Ramos (cell line): ENCODE measurements around the gene COLQ.
"Not testable (repeated sequence)": the region's sequence is repeated elsewhere in the genome, so short reads cannot be mapped to it uniquely, and the experiment has no call there.

ENCODE experiments used
- in situ Hi-C: fragments of 300-500 bp; cut with MboI; formaldehyde crosslinking; loops from one replicate; pipeline ENCODE4 v1.14.3; 2022; ENCODE audit warnings: low sequenced_read_pairs; ENCODE audit not compliant: unreplicated experiment

COLQ gene

DNA sequence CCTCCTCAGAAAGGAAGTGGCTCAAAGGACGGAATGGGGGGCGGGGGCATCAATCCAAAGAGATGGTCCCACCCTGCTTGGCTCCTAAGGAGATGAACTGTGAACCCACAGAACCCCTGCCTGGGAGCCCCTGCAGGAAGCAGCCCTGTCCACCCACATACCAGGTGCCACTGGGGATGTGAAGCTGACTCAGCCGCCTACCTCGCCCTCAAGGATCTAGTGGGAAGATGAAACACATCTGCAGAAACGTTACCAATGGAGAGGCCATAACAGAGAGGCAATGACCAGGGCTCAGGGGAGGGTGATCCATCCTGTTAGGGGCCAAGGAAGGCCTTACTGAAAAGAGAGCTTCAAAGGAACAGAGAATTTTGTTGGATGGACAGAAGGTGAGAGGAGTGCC, 59.1 kb downstream of the COLQ start:
- in situ Hi-C loops = no loop called here

GRCh38 chr3:15460891-15461531, 60.5 kb downstream of the COLQ start:
- in situ Hi-C loops = no loop called here

DNA sequence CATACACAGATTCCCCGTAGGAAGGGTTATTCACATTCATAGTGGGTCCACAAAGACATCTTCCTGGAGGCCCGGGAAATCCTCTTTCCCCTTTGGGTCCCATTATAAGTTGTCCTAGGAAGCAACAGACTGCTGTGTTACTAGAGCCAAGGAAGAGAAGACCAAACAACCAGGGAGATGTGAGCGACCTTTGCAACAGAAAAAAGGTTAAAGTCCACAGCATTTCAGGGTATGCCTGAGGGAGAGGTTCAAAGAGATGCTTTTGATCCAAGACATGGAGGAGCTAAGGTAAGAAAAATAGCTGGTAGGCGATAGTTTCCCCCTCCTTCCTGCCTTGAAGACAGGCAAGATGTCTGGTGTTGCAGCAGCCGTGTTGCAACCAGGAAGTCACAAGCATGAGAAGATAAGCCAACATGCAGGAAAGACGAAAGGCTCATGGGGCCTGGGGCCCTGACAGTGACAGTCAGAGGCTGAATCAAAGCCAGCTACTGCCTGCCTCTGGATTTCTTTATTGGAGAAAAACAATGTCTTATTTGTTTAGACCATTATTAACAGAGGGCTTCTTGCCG, 63.2 kb downstream of the COLQ start:
- in situ Hi-C loops = no loop called here

GRCh38 chr3:15456915-15457314, 64.6 kb downstream of the COLQ start:
- in situ Hi-C loops = not testable (repeated sequence)

DNA sequence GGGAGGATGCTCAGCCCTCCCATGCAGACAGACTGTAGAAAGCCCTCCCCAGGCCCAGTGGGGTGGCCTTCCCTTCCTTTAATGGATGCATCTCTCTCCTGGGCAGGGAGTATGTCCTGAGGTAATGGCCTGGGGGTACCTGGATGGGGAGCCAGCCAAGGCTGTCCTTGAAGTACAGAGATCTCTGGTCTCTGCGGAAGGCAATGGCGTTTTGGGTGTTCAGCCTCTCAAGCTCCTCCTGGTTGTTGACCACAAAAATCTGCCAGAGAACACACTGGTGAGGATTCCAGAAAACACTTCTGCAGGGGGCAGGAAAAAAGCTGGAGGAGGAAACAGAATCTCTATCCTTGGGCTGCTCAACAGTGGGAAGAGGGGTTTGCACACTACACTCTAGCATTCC, 65.2 kb downstream of the COLQ start:
- in situ Hi-C loops = no loop called here

- in situ Hi-C loops = no loop called here
These were observed 65.8 kb downstream of the COLQ start for GRCh38 chr3:15455756-15456155.

DNA sequence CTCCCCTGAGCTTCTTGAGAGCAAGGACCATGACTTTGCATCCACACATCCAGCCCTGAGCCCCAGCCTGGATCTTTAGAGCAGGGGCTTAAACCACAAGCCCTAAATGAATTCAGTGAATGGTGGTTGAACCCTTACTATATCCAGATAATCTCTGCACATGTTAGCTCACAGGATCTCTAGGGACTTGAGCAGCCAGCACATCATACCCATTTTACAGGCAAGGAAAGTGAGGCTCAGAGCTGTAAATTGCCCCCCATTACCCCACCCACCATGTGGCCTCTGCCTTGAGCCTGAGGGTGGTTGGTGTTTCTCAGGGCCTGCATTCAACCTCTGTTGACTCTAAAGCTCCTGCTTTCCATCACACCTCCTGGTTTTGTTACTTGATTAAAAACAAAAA, 66.5 kb downstream of the COLQ start:
- in situ Hi-C loops = no loop called here

DNA sequence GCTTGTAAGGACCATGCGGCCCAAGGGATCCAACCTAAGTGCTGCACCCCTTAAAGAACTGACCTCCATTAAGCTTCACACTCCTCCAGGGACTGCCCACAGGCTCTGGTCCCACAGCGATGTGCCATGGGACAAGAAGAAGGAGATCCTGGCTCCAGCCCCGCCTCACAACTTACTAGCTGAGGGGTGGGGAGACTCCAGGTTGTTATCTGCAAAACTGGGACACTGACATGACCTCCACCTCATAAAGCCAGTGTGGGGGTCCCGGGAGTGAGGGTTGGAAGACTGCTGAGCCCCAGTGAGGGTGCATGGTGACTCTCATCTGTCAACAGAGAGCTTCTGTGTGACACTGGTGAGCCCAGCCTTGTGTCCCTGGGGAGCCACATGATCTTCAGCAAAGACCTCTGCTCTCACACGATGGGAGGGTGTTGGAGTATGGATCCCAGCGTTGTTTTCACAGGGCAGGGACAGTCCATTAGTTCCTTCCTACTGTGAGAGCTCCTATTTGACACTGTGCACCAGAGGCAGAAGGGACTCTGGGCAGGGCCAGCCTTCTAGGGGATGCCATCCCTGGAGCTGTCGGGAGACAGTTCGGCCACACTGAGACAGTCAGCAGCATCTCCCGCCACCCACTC, 67.4 kb downstream of the COLQ start:
- in situ Hi-C loops = no loop called here

DNA sequence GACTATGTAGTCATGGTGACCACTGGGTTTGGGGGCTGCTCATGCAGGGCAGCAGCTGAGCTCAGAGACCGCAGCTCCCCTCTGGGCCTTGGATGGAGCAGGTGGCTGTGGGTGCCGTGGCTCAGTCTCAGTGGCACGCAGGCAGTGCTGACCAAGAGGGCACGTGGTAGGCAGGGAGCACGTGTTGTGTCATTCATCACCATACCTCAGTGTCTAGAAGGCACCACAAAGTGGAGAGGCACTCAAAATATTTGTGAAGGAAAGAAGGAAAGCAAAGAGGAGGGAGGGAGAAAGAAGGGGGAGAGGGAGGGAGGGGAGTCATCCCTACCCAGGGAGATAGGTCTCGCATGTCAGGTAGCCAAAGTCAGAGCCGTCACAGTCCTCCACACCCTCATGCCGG, 68.0 kb downstream of the COLQ start:
- in situ Hi-C loops = no loop called here

DNA sequence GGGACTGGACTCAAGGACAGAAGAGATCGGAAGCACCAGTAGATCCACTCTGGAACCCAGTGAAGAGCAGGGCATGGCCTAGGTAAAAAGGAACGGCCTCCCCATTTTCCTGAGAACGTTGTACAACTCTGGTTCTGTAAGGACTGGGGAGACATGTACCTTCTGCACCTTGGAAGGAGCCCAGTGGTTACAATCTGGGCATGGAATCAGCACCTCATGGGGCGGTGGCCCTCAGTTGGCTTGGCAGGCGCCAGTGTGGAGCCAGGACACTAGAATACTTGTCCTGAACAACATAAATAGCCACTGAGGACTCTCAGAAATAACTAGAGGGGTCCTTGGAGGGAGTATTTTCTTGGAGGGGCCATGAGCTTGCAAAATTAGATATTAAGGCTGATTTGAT, 68.5 kb downstream of the COLQ start:
- in situ Hi-C loops = no loop called here

- in situ Hi-C loops = no loop called here
These were observed 69.3 kb downstream of the COLQ start for GRCh38 chr3:15452156-15452555.

- in situ Hi-C loops = no loop called here
These were observed 70.0 kb downstream of the COLQ start for GRCh38 chr3:15451216-15452113.

- in situ Hi-C loops = no loop called here
These were observed 70.9 kb downstream of the COLQ start for GRCh38 chr3:15450438-15451215.

- in situ Hi-C loops = no loop called here
These were observed 71.8 kb downstream of the COLQ start for GRCh38 chr3:15449489-15450224.

- in situ Hi-C loops = no loop called here
These were observed 77.5 kb downstream of the COLQ start for GRCh38 chr3:15443826-15444524.

- in situ Hi-C loops = no loop called here
These were observed 80.6 kb downstream of the COLQ start for GRCh38 chr3:15440891-15441290.

DNA sequence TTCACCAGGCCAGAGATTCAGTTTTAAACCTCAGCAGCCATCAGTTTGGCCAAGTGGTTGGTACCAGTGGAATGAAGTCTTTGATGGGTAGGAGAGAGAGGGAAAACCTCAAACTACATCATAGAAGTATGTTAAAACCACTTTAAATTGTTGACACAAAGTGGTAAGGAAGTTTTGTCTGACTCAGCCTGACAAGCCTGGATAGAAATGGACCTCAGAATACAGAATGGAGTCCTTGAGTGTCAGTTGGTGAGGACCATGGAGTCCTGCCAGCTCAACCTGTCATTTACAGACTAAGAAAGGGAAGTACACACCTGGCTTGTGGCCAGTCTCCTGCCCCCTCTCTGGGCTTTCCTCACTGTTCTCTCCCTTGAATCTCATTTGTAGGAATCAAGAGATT, 82.0 kb downstream of the COLQ start:
- in situ Hi-C loops = no loop called here

DNA sequence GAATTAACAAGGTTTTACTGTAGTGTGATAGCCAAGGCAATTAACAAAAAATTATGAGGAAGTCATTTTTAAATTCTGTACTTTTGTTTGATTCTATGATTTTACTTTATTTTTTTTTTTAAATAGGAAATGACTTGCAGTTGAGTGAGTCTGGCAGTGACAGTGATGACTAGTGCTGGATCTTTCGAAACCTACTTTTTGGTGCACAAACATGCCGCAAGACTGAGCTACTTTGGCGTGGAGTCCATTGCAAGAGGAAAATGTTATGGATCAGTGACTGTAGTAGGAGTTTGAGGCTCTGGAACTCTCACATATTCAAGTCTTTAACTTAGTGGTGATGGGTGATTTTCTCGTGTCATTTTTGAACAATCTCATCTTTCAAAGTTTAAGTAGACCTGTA, 82.5 kb downstream of the COLQ start:
- in situ Hi-C loops = no loop called here

DNA sequence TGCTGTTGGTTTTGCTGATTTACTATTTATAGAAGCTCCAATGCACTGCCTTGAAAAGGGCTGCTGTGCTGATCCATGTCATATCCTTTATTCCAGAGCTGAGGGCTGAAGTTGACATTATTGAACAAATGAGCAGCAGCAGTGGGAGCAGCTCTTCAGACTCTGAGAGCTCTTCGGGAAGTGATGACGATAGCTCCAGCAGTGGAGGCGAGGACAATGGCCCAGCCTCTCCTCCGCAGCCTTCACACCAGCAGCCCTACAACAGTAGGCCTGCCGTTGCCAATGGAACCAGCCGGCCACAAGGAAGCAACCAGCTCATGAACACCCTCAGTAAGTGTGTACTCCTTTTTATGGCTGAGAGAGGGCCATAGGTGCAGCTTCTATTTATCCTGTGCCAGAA, 85.3 kb downstream of the COLQ start:
- in situ Hi-C loops = no loop called here
